Middle frontal gyrus (tissue), 1 donor: ENCODE measurements around the gene TSPAN9.

Source experiments
- DNase-seq: peaks from one replicate; pipeline ENCODE4 v3.0.0-alpha.2; 2015; ENCODE audit warnings: low spot score; ENCODE audit errors: extremely low spot score

Gene TSPAN9

GRCh38 chr12:3328081-3328480, 250.9 kb downstream of the TSPAN9 start:
- DNase-seq: no peak

DNA sequence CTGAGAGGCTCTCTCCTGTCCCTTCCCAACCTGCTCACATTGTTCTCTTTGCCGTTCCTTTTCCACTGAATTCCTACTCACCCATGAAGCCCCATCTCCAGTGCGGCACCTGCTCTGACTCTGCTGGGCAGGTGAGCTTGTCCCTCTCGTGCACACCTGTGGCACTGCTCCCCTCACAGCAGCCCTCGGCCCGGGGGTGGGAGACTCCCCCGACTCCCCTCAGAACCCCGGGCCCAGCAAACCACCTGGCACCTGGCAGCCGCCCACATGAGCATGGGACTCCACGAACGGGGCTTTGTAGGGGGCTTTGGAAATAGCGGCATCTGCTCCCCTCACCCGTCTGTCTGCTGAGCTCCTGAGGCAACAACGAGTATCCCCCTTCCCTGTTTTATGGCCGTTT, 251.4 kb downstream of the TSPAN9 start:
- DNase-seq: no peak

GRCh38 chr12:3329361-3329760, 252.2 kb downstream of the TSPAN9 start:
- no peak for DNase-seq

- no peak for DNase-seq
Observed at GRCh38 chr12:3330976-3331510, 253.9 kb downstream of the TSPAN9 start.

DNA sequence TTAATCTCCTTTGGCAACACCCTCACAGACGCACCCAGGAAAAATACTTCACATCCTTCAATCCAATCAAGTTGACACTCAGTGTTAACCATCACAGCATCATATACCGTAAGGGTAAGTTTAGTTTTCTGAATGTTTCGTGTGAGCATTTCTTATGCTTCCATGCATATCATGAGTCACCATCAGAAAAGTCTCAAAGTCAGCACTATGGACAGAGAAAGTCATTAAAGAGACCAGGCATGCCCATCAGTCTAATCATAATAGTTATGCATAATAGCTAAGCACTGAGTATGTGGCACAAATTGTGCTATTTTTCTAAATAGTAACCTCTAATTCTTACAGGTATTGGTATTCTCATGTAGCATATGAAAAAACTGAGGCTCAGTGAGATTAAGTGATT, 255.0 kb downstream of the TSPAN9 start:
- DNase-seq: no peak

DNA sequence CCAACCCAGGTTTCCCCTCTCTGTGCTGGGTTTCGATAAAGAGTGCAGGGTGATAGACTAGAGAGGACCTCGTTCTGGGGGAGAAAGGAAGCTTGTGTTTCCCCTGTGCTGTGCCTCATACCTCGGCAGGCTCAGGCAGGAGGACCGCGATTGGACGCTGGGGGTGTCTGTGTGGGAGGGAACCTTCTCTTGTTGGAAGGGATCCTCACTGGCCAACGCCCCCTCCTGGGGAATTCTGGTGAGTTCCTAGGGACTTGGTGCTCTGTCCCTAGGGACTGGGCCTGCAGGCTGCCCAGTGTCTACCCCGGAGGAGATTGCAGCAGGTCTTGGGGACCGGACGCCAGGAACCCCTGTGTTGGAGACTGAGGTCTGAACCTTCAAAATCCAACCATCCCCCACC, 256.4 kb downstream of the TSPAN9 start:
- DNase-seq: no peak

DNA sequence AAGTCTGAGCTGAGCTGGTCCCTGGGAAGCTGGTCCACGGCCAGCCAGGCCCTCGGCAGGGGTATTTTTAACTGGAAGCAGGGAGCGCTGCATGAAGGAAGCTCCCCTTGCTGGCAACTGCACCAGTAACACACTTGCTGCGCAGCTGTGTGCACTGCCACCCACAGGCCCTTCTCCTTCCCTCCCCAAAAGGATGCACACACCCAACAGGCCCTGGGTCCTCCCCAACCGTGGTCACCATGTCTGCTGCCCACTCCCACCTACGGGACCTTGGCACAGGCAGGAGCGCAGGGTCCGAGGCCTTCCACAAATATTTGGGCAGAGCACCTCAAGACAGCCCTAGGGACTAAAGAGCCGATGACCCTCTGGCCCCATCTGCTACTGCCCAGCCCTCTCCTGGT, 256.8 kb downstream of the TSPAN9 start:
- DNase-seq: no peak

DNA sequence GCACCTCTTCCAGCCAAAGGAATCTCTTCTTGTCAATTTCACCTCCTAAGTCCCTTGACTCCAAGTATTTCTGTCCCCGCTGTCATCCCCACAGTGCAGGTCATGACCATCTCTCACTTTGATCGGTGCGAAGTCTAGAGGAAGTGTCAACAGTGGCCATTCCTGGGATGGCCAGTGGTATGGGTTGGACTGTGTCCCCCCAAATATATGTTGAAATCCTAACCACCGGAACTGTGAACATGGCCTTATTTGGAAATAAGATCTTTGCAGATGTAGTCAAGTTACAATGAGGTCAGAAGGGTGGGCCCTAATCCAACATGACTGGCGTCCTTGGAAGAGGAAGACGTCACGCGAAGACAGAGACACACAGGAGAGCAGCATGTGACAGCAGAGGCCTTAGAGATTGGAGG, 257.9 kb downstream of the TSPAN9 start:
- no peak for DNase-seq
